HG03354 (cell line): ENCODE measurements around the gene TMEM51.

ENCODE experiments used
- ATAC-seq: cut with Tn5 transposase; IDR thresholded peaks from one replicate; pipeline ENCODE4 v1.9.1; 2021; ENCODE audit warnings: mild to moderate bottlenecking; ENCODE audit not compliant: unreplicated experiment, poor library complexity, severe bottlenecking

Gene TMEM51

DNA sequence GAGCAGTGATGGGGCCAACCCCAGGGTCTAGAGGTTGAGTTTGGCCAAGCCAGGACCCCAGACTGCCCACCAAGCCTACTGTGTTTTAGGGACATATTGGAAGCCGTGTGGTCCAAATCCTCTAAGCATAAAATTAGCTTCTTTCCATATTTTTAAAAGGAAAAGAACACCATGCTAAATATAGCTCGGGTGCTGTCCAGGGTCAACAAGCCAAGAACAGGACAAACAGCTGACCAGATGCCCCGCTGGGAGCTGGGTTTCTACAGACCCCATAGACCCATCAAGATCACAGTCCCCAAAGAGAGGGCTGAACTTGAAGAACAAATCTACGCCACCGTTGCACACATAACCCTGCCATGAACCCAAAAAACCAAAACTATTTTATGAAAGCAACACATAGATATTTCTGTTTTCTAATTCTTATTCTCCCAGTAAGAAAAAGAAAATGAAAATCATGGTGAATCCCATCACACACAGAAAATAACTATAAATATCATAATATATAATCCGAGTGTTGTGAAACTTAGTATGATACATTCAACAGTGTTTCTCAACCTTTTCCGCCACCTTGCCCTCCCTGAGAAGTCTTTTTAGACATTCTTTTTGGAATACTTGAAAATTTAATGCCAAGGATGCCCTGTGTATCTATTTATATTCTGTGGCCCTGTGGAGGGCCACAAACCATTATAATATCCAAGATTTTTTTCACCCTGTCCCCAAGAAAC lies 57.3 kb downstream of the TMEM51 start:
- no peak for ATAC-seq

DNA sequence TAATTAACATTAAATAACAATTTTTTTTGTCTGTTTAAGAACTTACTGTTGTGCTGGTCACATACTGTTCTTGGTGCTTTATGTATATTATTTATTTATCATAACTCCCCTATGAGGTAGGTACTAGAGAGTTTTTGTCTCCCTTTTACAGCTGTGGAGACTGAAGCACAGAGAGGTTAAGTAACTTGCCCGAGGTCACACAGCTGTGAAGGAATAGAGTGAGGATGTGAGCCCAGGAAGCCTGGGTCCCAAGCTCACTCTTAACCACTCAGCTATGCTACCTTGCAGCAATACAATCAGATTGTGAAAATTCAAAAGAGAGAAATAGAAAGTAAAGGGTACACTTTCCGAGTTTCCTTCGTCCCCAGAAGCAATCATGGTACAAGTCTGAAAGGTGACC lies 57.9 kb downstream of the TMEM51 start:
- ATAC-seq = no peak

DNA sequence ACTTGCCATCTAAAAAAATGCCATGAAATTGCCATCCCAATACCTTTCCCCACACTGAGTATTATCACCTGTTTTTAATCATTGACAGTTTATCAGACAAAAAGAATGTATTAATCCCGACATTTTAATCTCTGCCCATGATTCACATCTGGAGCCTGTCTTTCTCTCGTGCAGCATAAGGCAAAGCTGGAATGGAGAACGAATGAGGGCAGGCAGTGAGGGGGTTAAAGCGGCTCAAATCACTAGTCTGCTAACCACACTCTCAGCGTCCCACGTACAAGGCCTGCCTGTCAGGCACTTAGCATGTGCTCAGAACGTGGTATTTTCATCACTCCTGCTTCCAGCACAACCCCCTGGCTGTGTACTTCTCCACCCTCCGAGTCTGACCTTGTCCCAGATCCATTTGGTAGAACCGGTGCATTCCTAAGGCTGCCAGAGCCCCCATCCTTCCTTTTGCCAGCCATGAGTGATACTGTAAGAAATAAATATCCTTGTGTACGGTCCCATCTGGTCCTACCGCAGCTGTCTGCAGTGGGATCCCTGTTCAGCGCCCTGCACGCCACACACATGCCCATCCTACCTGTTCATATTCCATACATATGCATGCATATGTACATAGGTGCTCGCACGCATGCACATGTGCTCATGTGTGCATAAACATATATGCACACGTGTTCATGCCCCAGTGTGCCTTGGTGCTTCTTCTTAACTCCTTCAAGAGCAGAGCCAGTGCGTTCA lies 58.8 kb downstream of the TMEM51 start:
- ATAC-seq = no peak

DNA sequence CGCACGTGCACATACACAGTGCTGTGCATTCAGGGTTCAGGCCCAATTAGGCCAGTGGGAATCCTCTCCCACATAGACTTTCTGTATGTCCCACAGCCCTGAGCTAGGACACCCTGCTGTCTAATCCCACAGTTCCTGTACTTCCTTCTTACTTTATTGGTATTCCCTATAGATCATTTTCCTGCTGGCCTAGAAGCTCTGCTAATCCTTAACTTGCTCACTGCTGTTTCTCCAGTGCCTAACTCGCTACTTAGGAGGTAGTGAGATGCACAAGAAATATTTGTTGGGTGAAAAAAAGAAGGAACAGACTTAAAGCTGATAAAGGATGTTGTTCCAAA lies 59.4 kb downstream of the TMEM51 start:
- ATAC-seq = no peak

DNA sequence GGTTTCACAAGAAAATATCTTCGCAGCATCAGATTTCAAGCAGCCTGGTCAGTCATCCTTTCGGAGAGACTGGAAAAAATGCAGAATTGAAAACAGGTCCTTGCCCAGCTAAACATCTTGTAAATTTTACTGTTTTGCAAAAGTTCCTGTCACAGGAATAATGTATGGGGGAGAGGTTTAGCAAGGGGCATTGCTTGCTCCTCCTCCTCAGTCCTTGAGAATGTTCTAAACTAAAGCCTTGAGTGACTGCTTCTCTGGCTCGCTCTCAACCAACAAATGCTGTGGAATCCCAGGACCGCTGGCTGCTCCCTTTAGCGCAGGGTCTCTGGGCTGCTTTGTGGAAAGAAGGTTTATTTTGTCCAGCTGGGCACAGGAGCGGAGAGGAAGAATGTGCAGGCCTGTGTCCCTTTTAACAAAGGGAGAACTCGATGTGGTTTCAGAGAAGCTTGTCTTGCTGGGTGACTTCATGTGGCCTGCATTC lies 59.8 kb downstream of the TMEM51 start:
- no peak for ATAC-seq

DNA sequence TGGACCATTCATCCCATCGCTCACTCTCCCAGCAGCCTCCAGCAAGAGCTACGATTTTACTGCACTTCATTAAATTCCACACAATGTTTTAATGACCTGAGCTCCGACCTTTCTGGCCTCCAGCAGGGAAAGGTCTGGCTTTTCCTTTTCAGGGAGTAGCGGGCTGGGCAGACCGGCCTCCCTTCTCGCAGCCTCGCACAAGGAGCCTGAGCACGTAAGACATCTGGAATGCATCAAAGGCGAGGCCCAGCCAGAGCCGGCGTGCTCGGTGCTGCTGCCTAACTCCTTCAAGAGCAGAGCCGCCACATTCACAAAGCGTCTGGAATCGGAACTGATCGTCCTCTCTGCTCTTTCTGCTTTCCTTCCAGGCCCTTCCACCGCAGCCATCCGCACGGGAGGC lies 61.0 kb downstream of the TMEM51 start:
- no peak for ATAC-seq

DNA sequence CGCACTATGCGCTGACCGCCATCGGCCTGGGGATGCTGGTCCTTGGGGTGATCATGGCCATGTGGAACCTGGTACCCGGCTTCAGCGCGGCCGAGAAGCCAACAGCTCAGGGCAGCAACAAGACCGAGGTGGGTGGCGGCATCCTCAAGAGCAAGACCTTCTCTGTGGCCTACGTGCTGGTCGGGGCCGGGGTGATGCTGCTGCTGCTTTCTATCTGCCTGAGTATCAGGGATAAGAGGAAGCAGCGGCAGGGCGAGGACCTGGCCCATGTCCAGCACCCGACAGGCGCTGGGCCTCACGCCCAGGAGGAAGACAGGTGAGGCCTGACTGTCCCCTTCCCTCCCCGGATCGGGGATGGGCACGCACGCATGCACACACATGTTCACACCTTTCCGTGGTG lies 61.6 kb downstream of the TMEM51 start:
- ATAC-seq = no peak

DNA sequence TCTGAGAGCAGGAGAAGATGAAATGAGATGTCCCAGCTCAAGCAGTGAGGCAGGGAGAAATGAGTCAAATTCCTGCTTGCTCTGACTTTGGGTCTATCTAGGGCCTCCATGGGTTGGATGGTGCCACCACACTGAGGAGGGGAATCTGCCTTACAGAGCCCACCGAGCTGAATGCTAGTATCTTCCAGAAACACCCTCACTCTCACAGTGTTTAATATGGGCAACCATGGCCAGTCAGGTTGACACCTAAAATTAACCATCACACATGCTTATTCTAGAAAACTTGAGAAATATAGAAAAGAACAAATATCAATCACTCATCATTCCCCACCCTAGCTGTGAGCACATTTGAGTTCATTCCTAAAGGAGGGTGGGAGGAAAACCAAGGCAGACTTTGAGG lies 64.1 kb downstream of the TMEM51 start:
- no peak for ATAC-seq

DNA sequence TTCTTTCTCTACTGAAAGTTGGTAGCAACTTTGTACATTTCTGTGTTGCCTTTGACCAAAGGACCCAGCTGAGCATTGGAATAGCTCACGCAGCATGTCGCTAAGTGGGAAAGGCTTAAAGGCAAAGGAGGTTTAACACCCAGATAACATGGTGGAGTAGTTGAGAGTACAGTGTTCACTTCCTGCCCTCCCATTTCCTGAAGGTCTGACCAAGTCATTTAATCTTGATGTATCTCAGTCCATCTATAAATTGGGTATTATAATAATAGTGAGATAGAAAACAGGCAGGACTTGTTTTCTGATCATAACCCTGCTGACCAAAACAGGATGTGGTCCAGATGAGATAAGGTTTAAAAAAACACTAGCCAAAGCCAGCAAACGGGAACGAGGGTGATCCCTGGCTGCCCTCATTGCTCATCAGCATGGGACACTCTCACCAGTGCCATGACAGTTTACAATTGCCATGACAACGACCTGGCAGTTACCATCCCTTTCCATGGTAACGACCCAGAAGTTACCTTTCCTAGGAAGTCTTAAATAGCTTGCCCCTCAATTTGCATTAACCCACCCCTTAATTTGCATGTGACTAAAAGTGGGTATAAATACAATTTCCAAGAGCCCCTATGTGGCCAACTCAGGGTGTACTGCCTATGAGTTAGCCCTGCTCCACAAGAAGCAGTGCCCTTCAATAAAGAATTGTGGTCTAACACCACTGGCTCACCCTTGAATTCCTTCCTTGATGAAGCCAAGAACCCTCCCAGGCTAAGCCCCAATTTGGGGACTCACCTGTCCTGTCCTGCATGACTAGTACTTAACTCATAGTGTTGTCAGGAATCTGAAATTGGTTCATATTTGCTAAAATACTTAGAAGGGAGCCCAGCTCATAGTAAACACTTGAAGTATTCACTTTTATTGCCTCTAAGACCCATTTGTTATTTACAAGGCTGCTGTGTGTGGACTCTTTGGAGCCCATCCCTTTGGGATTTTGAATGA lies 65.0 kb downstream of the TMEM51 start:
- no peak for ATAC-seq

DNA sequence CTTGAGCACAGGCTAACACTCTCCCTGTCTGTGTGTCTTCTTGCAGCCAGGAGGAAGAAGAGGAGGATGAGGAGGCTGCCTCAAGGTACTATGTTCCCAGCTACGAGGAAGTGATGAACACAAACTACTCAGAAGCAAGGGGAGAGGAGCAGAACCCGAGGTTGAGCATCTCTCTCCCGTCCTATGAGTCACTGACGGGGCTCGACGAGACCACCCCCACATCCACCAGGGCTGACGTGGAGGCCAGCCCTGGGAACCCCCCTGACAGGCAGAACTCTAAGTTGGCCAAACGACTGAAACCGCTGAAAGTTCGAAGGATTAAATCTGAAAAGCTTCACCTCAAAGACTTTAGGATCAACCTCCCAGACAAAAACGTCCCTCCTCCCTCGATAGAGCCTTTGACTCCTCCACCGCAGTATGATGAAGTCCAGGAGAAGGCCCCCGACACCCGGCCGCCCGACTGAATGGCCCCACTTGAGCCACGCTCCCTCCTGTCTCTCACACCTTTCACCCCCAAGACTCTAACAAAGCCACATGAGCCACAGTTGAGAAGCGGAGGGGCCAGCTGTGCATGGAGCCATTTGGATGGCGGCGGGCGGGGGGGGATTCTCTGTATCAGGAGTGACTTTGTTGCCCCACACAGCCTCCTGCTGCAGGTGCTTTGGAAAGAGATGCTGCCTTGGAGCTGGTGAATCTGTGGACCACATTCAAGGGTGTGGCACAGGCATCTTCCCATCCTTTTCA lies 65.9 kb downstream of the TMEM51 start:
- no peak for ATAC-seq

DNA sequence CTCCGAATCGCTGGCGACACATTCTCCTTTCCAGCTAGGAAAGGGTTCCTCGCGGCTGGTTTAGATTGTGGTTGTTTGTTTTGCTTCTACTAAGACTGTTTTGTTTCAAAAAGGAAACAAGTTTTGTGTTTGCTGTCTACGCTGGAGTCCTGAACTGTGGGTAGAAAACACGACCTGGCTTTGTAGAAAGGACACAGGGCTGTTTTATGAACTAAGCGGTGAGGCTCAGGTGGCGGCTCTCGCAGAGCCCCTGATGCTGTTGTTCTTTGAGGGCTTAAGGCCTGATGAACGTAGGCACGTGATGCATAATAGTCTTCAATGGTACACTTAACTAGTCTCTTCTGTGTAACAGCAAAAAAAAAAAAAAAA lies 66.5 kb downstream of the TMEM51 start:
- ATAC-seq = no peak

DNA sequence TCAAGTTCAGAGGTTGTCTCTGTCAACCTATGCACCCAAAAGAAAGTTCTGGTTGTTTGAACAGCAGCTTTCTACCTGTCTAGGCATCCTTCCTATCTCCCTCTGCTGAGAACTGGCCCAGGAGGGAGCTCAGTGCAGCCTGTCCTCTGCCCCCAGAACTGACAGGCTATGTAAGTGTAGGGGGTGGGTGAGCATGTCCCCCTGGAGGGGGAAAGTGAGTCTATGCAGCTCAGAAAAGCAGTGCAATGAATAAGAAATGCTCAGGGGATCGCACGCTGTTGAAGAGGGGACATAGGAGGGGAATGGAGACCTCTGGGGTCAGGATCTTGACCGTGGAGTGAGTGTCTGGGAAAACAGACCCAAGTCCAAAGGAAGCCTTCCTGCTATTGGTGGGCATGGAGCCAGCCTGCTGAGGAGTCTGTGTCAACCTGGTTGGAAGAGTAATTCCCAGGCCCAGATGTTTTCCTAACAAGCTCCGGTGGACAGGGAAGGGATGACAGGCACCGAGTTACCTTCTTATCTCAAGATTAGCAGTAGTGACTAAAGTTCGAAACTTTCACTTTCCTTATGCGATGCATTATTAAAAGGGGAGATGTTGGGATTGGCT lies 67.4 kb downstream of the TMEM51 start:
- ATAC-seq = no peak

DNA sequence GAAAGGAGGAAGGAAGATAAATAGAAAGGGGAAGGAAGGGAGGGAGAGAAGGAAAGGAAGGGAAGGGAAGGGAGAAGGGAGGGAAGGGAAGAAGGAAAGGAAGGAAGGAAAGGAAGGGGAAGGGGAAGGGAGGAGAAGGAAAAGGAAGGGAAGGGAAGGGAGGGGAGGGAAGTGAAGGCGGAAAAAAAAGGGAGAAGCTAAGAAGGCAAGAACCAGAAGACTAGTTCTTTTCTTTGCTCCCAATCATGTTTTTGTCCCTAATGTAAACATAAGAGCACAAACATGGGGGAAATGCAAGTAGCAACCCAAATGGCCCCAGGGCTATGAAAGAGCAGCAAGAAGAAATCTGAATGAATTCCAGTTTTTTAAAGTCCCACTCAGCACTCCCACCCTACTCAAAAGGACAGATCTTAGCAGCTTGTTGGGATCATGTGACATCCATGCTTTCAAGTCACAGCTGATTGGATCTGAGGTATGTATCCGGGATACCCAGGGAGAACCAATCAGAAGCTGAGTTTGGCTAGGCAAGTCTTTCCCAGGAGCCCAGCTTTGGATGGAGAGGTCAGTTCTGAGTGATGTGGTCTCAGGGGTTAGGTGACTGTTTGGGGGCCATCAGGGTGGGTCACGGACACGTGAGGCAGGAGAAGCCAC lies 69.2 kb downstream of the TMEM51 start:
- no peak for ATAC-seq

DNA sequence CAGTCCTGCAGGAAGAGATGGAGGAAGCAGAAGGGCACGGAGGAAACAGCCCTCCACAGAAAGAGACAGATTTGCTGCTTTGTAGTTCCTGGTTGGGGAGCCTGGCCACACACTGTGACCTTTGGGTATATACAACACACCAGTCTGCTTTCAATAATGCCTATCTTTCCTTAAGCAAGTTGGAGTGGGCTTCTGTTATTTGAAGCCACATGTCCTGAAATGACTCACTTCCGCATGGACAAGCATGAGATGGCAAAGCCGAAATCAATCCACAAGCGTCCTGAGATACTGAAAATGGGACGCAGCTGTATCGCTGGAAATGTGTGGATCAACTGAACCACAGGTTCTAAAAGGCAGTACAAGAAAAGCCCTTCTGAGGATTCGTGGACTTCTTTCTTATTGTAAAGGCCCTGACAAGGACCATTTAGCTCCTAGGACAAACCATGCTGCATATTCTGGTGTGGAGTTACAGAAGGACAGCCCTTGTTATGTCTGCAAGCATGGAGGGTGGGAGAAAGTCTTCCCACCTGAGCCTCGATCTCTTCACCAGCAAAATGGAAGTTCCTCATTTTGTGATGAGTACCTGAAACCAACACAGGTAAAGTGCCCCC lies 70.8 kb downstream of the TMEM51 start:
- no peak for ATAC-seq

DNA sequence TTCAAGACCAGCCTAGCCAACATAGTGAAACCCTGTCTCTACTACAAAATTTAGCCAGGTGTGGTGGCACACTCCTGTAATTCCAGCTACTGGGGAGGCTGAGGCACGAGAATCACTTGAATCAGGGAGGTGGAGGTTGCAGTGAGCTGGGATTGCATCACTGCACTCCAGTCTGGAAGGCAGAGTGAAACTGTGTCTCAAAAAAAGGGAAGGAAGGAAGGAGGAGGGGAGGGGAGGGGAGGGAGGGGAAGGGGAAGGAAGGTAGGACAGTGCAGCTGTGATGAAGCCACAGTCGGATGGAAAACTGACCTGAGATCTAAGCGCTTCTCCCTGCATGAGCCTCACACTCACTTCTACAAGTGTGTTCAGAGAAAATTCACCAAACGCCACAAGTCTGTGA lies 71.4 kb downstream of the TMEM51 start:
- no peak for ATAC-seq

DNA sequence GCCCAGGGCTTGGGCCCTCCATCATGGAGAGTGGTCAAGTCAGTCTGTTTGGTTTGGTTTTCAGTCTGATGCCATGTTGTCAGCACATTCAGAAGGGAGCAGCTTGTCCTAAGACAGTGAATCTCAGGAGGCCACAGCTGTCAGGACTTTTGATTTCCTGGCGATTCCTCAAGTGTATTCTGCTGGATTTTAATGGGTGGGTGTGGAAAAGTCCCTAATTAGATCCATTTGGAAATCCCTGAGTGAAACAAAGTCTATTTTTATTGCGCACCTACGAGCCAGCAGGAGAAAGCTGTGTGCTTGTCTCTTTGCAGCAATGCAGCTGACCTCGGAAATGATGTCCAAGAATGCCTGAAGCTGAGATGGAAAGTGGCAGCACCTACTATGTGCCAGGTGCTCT lies 71.9 kb downstream of the TMEM51 start:
- no peak for ATAC-seq

DNA sequence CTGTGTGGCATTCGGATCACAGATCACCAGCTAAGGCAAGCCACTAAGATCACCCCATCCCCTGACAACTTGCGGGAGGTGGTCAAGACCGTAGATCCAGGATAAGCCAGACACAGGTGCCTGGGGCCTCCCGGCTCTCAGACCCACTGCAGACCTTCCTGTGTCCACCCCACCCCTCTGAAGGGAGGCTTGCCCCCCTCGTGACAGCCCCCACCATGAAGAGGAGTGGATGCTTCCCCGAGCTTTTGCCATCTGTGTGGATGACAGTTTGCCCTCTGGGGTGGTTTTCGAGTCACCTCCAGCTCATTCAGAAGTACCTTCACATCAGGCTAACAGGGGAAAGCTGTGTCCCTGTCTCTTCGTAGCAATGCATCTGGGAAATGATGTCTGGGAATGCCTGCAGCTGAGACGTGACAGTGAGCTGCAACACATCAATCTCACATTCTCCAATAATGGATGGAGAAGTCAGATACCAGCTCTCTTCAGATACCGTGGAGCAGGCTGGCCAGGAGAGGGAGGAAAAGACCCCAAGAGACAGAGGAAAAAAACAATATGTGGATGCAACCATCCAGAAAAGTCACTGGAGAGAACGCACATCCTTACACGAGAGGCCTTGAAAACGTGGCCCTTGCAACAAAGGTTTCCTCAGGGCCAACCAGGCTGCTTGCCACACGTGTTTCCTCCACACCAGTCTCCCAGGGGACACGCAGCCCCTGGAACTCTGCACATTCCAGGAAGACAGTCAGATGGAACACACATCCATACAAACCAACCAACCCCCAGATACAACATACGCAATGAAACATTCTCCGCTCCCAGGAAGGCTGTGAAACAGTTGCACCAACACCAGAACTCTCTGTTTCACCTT lies 73.1 kb downstream of the TMEM51 start:
- no peak for ATAC-seq

DNA sequence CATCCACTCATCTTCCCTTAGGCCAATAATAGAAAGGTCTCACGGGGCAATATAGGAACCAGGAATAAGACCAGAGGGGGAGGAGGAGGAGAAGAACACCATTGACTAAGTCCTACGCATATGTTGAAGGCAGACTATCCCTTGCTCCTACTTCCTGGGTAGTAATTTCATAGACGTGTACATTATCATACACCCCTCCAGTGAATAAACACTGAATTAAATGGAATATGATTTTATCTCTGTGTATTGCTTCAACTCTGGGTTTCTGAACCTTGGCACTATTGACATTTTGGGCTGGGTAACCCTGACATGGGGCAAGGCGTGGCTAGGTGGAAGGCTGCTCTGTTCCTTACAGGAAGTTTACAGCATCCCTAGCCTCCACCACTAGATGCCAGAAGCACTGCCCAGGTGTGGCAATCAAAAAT lies 76.2 kb downstream of the TMEM51 start:
- no peak for ATAC-seq
